GM12874 (cell line): Measurements from ENCODE around the gene TSSK2.

Source experiments
- TF ChIP-seq, protein P1 (sequence below): IDR thresholded peaks from 2 replicates; pipeline ENCODE4 v1.5.1; 2011; ENCODE audit warnings: low read depth, mild to moderate bottlenecking, control low read depth, low read length, moderate library complexity; ENCODE audit not compliant: insufficient read depth

The TSSK2 gene

DNA sequence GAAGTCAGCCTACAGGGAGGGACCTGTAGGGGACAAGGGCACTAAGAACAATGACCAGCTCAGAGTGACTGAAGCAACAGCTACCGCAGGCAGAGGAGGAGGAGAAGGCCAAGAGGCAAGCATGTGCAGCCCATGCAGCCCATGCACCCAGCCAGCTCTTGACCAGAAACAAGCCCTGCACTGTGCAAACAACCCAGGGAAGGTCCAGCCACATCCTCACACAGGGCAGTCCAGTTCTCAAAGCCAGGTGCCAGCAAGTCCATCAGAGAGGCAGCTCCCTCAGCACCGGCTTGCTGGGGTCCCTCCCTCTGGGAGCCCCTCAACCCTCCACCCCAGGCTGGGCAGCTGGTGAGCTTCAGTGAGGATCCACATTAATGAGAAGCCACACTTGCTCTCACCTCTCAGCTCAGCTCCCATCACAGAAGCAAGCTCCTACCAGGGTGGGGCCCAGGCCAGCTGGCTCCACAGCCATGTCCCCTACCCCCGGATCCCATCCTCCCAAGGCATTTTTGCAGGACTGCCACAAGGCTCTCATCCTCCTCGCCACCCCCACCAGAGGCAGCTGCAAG is 16.0 kb upstream of the TSSK2 start:
- TF ChIP-seq, protein P1, sequence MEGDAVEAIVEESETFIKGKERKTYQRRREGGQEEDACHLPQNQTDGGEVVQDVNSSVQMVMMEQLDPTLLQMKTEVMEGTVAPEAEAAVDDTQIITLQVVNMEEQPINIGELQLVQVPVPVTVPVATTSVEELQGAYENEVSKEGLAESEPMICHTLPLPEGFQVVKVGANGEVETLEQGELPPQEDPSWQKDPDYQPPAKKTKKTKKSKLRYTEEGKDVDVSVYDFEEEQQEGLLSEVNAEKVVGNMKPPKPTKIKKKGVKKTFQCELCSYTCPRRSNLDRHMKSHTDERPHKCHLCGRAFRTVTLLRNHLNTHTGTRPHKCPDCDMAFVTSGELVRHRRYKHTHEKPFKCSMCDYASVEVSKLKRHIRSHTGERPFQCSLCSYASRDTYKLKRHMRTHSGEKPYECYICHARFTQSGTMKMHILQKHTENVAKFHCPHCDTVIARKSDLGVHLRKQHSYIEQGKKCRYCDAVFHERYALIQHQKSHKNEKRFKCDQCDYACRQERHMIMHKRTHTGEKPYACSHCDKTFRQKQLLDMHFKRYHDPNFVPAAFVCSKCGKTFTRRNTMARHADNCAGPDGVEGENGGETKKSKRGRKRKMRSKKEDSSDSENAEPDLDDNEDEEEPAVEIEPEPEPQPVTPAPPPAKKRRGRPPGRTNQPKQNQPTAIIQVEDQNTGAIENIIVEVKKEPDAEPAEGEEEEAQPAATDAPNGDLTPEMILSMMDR: no peak

GRCh38 chr22:19115628-19116027 is 15.5 kb upstream of the TSSK2 start:
- TF ChIP-seq, protein P1: peak; percentile 31; the same call in 1 of the 2 replicates

DNA sequence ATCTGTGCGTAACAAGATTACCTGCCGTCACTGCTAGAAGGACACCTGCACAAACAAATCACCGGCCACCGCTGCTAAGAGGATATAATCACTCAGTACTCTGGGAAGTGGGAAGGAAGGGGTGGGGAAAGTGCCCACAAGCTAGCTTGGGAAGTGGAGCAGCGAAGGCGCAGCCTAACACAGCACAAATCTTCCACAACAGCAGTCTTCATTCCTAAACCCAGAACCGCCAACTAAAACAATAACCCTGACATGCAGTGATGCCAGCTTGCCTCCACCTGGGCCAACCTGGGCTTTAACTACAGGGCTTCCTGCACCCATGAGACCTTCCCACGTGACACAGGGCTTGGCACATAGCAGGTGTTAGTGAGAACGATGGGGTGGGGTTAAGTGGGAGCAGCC is 14.0 kb upstream of the TSSK2 start:
- TF ChIP-seq, protein P1: no peak

DNA sequence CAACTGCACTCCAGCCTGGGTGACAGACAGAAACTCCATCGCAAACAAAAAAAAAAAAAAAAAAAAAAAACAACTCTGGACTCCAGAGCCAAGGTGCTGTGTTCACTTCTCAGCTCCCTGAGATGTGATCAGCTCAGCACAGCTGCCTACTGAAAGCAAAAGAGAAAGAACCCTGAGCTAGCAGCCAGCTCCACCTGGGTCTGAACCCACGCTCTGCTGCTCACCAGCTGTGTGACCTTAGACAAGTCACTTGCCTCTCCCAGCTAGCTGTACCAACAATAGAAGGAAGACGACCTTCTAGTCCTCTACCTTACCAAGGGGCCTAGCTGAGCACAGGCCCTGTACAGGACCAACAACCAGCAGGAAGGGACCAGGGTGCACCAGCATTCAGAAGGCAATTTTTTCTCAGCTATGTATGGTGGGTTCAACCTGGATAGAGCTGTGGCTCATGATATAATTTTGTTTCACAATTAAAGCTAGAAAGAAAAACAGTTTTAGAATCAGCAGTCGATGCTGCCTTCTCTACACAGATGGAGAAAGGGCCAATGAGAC is 12.7 kb upstream of the TSSK2 start:
- TF ChIP-seq, protein P1: no peak

- TF ChIP-seq, protein P1: no peak
Measured at GRCh38 chr22:19119949-19120348, 11.2 kb upstream of the TSSK2 start.

DNA sequence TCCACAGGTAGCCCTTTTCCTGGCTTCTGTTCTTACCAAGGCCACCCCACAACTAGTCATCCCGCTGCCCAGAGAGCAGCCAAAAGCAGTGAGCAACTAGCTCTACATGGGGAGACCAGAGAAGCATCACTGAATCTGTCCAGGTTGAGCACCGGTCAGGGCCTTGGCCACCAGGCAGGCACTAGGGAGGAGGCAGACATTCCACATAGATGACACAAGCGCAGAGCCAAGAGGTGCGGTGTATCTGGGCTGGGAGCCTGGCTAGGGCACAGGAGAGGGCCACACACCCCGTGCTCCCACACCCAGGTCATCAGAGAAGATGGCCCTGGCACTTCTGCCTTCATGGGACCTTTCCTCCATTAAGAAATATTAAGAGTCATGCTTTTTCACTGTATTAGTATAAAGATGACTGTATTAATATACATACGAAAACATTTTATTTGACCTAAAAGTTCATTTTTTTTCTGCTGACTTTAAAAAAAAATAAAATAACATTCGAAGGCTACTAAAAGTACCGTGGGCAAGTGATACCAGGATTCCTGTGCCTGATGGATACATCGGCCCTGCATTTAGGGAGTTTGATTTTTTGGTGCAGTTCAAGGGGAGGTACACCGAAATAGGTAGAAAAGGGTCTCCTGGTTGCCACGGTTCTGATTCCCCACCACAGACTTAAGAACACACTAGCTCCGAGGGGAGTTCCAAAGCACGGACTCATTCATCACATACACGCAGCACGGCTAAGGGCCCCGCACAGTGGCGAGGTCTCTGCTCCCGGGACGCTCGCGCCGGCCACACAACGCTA is 10.1 kb upstream of the TSSK2 start:
- TF ChIP-seq, protein P1: no peak

DNA sequence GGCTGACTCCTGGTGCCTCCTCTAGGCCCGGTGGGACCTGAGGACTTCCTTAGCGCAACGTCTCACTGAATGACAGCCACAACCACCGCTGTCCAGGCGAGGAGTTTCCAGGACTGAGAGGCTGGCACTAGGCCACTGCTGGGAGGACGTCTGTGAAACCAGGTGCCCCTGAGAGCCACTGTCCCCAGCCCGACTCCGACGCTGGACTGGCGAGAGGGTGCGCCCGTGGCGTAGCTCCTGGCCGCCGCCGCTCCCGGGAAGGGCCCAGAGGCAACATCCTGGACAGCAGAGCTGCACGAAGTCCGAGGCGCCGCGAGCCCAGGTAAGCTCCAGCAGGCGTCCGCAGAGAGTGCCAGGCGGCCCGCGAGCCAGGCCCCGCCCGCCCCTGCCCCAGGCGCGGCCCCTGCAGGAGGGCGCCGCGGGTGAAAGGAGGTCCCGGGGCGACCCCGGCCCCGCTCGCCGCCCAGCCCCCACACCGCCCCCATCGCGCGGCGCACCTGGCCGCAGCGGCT is 9.4 kb upstream of the TSSK2 start:
- TF ChIP-seq, protein P1: no peak
